ENCODE data around the gene OR2AE1.

DNA sequence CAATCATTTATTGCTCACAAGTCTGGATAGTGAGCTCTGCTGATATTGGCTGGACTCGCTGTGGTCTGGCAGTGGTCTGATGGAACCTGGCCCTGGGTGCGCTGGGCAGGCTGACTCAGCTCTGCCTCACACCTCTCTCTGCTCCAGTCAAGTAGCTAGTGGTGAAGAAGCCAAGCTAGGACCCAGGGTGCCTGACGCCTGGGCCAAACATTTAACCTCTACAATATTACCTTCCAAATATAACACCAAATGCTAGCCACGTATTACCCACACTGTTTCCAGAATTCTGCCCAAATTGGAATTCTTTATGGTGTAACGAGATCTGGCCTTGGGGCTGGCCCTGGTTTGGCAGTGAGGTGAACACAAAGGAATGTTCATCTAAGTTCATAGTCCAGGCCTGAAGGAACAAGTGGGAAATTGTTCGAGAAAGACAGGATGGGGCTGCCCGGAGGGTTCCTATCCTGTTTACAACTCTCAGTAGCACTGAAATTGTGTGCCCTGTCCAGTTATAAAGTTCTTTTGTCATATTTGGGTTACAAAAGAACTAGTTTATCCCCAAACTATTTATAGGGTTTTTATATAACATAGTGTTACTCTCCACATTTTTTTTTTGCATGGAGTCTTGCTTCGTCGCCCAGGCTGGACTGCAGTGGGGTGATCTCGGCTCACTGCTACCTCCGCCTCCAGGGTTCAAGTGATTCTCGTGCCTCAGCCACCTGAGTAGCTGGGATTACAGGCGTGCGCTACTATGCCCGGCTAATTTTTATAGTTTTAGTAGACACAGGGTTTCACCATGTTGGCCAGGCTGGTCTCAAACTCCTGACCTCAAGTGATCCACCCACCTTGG, 16.3 kb downstream of the OR2AE1 start:
- TF ChIP-seq, protein P1, sequence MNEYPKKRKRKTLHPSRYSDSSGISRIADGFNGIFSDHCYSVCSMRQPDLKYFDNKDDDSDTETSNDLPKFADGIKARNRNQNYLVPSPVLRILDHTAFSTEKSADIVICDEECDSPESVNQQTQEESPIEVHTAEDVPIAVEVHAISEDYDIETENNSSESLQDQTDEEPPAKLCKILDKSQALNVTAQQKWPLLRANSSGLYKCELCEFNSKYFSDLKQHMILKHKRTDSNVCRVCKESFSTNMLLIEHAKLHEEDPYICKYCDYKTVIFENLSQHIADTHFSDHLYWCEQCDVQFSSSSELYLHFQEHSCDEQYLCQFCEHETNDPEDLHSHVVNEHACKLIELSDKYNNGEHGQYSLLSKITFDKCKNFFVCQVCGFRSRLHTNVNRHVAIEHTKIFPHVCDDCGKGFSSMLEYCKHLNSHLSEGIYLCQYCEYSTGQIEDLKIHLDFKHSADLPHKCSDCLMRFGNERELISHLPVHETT (CRISPR knock-in tag; conservative IDR thresholded peaks at IDR 0.05 in 1 of 2, IDR thresholded peaks at IDR 0.05 in 1 of 2) = no peak
- TF ChIP-seq, protein P2, sequence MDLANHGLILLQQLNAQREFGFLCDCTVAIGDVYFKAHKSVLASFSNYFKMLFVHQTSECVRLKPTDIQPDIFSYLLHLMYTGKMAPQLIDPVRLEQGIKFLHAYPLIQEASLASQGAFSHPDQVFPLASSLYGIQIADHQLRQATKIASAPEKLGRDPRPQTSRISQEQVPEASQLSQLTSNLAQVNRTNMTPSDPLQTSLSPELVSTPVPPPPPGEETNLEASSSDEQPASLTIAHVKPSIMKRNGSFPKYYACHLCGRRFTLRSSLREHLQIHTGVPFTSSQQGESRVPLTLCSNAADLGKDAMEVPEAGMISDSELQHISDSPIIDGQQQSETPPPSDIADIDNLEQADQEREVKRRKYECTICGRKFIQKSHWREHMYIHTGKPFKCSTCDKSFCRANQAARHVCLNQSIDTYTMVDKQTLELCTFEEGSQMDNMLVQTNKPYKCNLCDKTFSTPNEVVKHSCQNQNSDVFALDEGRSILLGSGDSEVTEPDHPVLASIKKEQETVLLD (IDR thresholded peaks at IDR 0.05) = no peak
- TF ChIP-seq, protein P3, sequence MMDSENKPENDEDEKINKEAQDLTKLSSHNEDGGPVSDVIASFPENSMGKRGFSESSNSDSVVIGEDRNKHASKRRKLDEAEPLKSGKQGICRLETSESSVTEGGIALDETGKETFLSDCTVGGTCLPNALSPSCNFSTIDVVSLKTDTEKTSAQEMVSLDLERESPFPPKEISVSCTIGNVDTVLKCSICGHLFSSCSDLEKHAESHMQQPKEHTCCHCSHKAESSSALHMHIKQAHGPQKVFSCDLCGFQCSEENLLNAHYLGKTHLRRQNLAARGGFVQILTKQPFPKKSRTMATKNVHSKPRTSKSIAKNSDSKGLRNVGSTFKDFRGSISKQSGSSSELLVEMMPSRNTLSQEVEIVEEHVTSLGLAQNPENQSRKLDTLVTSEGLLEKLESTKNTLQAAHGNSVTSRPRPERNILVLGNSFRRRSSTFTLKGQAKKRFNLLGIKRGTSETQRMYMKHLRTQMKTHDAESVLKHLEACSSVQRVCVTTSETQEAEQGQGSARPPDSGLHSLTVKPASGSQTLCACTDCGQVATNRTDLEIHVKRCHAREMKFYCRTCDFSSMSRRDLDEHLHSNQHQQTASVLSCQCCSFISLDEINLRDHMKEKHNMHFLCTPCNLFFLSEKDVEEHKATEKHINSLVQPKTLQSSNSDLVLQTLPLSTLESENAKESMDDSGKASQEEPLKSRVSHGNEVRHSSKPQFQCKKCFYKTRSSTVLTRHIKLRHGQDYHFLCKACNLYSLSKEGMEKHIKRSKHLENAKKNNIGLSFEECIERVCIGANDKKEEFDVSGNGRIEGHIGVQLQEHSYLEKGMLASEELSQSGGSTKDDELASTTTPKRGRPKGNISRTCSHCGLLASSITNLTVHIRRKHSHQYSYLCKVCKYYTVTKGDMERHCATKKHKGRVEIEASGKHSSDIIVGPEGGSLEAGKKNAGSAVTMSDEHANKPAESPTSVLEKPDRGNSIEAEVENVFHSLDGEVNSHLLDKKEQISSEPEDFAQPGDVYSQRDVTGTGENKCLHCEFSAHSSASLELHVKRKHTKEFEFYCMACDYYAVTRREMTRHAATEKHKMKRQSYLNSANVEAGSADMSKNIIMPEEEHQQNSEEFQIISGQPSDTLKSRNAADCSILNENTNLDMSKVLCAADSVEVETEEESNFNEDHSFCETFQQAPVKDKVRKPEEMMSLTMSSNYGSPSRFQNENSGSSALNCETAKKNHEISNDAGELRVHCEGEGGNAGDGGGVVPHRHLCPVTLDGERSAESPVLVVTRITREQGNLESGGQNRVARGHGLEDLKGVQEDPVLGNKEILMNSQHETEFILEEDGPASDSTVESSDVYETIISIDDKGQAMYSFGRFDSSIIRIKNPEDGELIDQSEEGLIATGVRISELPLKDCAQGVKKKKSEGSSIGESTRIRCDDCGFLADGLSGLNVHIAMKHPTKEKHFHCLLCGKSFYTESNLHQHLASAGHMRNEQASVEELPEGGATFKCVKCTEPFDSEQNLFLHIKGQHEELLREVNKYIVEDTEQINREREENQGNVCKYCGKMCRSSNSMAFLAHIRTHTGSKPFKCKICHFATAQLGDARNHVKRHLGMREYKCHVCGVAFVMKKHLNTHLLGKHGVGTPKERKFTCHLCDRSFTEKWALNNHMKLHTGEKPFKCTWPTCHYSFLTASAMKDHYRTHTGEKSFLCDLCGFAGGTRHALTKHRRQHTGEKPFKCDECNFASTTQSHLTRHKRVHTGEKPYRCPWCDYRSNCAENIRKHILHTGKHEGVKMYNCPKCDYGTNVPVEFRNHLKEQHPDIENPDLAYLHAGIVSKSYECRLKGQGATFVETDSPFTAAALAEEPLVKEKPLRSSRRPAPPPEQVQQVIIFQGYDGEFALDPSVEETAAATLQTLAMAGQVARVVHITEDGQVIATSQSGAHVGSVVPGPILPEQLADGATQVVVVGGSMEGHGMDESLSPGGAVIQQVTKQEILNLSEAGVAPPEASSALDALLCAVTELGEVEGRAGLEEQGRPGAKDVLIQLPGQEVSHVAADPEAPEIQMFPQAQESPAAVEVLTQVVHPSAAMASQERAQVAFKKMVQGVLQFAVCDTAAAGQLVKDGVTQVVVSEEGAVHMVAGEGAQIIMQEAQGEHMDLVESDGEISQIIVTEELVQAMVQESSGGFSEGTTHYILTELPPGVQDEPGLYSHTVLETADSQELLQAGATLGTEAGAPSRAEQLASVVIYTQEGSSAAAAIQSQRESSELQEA (IDR thresholded peaks at IDR 0.05; ENCODE audit: low read depth) = no peak

All from K562 (cell line).